GM19463 (cell line): ENCODE measurements around the gene FAAP100.

ENCODE experiments used
- ATAC-seq: cut with Tn5 transposase; IDR thresholded peaks from one replicate; pipeline ENCODE4 v1.9.1; 2021; ENCODE audit warnings: mild to moderate bottlenecking, moderate library complexity; ENCODE audit not compliant: unreplicated experiment

The FAAP100 gene

DNA sequence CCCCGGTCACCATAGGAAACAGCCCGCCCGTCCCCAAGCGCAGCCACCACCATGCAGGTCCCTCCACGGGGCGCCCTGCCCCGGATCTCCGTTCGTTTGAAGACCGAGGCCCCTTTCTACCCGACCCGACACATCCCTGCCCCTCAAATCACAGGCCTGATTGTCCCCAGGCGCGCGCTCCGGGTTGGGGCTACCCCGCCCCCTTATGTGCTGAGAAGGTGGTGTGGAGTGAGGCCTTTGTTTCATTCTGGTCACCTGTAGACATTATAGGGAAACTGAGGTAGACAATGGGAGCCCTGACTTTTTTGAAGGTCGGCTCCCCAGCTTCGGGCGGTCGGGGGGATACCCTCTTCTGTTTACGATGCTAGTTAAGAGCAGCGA, 38.8 kb downstream of the FAAP100 start:
- no peak for ATAC-seq

DNA sequence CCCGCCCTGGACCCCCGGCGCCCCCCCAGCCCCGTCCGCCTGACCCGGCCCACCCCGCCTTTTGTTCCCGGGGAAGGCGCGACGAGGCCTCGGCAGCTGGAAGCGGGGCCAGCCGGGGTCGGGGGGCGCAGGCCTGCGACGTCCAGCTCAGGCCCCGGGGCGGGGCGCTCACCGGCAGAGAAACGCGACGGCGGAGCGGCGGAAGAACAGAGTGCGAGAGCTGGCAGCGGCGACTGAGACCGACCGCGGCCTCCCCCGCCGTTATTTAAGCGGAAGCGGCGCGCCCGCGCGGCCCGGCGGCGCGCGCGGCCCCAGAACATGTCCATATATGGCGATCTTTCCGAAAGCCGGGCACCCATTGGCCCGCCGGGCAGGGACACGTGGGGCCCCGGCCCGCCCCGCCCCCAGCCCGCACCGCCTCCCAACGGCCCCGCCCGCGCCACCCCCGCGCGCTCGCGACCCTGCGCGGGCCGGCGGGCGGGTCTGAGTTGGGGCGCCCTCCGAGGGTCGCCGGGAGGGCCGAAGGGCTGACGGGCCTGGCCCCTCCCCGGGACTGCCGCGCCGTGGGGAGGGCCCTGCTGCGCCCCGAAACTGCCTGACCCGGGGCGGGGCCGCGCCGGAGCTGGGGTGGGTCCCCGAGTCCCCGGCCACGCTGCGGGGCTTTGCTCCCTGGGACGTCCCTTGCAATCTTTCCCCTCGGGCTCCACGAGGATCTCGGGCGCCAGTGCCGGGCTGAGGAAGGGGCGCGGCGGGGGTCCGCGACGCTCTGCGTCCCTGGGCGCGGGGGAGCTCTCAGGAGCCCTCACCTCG, 39.4 kb downstream of the FAAP100 start, which contains the start of gene ACTG1:
TSS of gene ACTG1 (minus strand) at position 238 of the 810 bp plus-strand sequence. CDS start 445 bp downstream, outside the sequence.
- peak; percentile 36 for ATAC-seq

DNA sequence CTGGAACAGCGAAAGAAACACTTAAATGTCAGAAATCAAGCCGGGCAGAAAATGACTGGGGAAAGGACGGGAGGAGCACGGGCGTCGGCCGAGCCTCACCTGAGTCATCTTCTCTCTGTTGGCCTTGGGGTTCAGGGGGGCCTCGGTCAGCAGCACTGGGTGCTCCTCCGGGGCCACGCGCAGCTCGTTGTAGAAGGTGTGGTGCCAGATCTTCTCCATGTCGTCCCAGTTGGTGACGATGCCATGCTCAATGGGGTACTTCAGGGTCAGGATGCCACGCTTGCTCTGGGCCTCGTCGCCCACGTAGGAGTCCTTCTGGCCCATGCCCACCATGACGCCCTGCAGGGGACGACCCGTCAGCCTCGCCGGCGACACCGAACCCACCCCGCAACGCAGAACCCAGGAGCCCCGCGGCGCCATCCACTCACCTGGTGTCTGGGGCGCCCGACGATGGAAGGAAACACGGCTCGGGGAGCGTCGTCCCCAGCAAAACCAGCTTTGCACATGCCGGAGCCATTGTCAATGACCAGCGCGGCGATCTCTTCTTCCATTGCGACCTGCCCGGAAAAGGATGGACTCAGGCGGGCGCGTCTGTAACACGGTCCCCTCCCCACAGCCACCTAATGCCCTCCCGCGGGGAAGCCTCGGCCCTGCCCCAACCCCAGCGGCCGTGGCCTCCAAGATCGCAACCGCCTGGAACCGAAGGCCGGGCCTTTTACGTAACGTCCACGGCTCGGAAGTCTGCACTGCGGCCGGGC, 40.2 kb downstream of the FAAP100 start:
- no peak for ATAC-seq

DNA sequence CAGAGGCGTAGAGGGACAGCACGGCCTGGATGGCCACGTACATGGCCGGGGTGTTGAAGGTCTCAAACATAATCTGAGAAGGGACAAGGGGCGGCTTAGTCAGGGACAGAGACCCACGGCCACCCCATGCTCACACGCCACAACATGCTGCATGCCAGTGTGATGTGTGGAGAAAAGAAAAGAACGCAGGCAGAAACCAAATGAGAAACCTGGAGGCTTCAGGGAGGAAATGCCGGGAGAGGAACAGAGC, 40.7 kb downstream of the FAAP100 start:
- ATAC-seq: no peak

DNA sequence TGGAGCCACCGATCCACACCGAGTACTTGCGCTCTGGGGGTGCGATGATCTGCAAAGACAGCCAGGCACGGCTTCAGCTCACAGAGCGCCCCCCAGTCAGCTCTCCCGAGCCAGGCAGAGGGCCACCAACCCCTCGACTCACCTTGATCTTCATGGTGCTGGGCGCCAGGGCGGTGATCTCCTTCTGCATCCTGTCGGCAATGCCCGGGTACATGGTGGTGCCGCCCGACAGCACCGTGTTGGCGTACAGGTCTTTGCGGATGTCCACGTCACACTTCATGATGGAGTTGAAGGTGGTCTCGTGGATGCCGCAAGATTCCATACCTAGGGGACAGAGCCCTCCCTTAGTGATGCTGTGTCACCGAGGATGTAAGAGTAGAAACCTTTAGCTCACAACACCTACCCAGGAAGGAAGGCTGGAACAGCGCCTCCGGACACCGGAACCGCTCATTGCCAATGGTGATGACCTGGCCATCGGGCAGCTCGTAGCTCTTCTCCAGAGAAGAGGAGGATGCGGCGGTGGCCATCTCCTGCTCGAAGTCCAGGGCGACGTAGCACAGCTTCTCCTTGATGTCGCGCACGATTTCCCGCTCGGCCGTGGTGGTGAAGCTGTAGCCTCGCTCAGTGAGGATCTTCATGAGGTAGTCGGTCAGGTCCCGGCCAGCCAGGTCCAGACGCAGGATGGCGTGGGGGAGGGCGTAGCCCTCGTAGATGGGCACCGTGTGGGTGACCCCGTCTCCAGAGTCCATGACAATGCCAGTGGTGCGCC, 41.2 kb downstream of the FAAP100 start:
- ATAC-seq: no peak

DNA sequence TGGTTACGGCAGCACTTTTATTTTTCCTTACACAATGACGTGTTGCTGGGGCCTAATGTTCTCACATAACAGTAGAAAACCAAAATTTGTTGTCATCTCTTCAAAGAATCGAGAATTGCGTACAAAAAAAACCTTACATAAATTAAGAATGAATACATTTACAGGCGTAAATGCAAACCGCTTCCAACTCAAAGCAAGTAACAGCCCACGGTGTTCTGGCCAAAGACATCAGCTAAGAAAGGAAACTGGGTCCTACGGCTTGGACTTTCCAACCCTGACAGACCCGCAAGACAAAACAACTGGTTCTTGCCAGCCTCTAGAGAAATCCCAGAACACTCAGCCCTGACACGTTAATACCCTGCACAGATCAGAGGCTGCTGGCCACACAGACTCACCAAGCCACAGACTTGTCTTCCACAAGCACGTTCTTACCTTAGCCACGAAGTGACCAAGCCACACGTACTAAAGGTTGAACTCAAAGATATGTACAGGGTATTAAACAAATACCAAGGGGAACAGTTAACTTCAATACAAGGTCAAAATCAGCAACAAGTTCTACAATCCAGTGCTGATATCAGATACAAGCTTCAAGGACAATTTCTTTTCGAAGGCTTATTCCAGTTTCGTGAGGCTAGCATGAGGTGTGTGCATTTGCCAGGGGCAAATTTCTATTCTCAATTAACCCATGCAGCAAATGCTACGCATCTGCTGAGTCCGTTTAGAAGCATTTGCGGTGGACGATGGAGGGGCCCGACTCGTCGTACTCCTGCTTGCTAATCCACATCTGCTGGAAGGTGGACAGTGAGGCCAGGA, 42.0 kb downstream of the FAAP100 start:
- ATAC-seq: no peak

DNA sequence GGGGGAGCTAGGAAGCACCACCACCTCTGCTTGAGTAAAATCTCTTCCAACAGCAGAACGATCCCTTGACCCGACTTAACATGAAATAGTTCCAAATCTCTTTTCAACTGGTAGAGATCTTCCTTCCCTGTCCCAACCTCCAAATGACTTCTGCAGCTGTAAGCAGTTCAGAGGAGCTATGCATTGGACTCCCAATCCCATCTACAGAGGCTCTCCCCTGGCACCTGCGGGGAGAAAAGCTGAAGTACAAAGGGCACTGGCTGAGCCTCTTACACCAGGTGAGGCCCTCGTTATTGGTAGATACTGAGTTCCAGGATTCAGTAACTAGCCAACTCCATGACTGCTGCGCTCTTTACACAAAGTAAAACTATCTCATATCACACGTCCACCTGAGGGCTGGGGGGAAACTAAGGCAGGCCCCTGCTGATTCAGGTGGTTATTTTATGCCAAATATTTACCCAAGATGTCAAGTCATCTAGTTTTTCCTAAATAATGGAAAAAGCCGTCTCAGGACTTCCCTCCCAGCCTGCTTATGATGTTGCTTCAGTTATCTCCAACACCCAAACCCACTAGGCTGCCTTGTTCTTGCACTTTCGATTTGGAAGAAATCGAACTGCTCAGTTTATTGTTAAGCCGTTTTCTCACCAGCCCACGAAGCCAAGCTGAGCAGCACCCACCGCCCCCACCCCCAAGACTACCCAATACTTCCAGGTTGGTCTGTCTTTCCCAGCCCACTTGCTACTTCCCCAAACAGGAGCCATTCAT, 42.8 kb downstream of the FAAP100 start:
- no peak for ATAC-seq

DNA sequence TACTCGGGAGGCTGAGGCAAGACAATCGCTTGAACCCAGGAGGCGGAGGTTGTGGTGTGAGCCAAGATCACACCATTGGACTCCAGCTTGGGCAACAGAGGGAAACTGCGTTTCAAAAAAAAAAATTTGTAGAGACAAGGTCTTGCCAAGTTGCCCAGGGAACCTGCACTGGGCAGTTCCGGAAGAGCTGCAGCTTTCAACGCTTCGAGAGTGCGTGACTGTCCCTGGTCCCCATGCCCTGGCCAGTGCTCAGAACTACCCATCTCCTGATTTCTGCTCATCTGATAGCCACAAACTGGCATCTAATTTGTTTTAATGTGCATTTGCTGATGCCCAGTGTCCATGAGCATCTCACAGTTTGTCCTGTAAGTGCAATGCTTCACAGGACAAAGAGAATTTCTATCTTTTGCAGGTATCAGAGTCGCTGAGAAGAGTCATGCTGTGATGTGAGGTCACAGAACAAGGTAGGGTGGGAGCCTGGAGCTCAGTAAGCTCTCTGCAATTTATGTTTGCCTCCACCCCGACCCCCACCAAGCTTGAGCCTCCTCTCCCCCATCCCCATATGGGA, 43.4 kb downstream of the FAAP100 start:
- no peak for ATAC-seq

DNA sequence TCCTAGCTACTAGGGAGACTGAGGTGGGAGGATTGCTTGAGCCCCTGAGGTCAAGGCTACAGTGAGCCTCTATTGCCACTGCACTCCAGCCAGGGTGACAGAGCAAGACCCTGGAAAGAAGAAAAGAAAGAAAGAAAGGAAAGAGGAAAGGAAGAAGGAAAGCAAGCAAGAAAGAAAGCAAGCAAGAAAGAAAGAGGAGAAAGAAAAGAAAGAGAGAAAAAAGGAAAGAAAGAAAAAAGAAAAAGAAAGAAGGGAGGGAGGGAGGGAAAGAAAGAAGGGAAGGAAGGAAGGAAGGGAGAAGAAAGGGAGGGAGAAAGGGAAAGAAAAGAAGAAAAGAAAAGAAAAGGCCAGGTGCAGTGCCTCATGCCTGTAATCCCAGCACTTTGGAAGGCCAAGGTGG, 48.5 kb downstream of the FAAP100 start:
- ATAC-seq: no peak

DNA sequence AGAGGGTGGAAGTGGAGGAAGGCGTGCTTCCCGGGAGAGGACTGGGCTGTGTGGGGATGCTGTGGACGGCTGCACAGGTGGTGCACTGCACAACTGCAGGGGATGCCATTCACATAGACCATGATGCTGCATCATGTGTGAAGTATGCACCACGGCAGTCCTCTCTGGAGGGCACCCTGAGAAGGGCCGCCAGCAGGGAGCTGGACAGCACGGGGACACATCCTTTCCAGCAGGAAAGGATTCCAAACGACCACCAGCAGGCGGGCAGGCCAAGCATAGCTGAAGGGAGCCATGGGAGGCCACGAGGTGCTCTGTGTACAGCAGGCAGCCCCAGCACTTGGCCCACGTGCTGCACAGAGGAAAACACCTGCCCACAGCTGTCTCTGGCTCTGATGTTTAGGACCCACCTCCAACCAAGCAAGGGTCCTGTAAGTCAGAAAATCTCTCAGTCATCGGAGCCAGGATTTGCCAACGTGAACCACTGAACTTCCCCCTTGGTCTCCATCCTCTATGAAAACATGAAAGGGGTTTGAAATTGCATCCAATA, 49.6 kb downstream of the FAAP100 start:
- ATAC-seq: no peak

DNA sequence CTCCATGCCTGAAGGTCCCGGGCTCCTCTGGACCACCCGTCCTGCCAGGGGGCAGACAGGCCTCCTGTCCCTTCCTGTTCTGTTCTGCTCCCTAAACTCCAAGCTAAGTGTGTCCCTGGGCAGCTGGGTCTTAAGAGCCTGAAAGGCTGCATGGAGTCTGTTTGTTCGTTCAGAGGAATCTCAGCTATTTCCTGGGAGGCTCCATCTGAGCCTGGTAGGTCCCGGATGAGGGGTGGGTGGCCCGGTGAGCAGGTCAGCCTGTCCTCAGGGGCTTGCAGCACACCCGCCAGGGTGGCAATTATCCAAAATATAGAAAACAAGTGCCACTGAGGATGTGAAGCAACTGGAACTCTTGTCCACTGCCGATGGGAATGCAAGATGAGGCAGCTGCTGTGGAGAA, 52.1 kb downstream of the FAAP100 start:
- no peak for ATAC-seq

DNA sequence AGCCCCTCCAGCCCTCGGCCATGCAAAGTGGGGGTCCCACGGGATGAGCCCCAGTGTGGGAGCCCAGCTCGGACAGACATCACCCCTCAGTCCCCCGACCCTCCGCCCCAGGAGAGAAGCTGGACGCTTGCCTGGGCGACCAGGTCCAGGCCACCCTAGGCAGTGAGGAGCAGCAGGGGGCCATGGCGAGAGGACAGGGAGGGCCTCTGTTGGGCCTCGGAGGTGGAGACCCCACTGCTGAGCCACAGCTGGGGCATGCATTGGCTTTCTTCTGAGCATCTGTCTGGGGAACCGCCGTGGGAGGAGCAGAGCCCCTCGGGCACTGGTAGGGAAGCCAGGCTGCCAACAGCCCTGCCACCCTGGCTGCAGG, 52.6 kb downstream of the FAAP100 start:
- ATAC-seq: no peak

DNA sequence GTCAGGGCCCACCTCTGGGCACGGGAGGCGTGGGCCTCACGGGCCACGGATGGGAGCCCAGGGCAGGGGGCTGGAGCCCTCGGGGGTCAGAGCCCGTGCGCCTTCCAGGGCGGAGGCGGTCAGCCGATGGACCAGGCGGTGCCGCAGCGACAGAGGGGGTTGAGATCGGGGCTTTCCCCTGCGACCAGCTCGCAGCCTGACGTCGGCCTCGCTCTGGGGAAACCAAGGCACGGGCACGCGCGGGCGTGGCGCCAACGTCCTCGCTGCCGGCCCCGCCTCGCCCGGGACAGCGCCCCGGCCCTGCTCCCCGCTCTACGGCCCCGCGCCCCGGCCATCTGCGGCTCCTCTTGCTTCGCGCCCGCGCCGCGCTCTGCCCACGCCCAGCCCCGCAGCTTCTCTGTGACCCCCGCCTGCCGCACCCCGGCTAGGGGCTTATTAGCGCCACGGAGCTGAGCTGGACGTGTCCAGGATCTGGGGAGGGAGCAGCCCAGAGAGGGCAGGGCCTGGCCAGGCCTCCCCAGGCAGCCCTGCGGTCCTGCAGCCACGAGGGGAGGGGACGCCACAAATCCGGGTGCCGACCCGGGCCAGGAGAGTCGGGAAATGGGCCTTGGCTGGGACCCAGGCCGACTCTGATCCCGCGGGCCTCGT, 53.1 kb downstream of the FAAP100 start:
- ATAC-seq: no peak

DNA sequence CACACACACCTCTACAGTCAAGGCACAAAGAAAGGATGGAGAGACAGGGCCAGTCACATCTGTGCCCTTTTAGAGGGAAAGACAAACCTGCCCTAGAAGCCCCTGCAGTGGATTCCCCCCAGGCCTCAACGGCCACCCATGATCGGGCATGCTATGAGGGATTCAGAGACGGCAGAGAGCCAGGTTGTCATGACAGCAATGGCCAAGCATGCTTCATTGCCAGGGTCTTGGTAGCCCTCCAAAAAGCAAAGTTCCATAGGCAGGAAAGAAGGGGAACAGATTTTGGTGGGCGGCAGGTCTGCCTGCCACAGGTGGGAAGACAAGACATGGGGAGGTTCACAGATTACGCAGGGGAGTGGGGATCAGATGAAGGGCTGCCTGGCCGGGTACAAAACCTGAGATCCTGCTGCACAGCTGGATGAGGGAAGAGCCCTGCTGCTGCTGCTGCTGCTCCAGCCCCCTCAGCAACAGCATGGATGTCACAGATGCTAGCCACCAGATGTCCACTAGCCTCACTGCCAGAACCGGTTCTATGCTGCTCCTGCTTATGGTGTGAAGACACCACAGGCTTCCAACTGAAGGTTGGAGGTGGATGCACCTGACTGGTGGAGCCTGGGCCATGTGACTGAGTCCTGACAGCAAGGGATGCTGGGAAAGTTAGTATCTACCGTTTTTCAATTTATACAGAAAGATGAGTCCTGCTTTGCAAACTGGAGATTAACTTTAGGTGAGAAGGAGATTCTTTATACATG, 57.4 kb downstream of the FAAP100 start:
- no peak for ATAC-seq

DNA sequence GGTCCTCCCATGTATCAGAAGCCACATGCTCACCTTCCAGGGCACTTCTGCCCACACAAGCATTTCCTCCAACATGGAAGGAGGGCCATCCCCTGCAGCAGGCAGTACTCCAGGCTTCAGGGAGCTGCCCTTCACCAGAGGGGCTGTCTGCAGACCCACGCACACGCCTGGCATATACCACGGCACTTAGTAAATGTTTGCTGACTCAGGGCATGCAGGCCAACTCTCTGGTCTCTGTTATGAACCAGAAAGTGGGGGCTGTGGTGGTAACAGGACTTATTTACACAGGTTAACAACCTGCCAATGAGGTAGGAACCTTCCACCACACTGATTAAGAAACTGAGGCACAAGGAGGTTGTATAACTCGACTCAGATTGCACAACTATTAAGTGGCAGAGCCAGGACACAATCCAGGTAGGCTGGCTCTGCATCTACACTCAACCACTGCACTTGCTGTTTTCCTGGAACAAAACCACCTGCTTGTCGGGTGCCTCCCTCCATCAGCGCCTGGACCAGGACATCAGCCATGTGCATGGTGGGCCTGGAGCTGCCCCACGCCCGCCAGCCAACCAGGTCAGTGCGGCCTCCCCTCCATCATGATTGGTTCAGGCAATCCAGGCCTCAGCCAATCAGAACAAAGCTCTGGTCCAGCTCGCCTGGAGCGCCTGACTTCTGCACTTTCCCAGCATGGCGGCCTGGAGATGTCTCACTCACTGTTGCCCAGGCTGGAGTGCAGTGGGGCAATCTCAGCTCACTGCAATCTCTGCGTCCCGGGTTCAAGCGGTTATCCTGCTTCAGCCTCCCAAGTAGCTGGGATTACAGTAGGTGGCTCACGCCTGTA, 58.7 kb downstream of the FAAP100 start:
- no peak for ATAC-seq

DNA sequence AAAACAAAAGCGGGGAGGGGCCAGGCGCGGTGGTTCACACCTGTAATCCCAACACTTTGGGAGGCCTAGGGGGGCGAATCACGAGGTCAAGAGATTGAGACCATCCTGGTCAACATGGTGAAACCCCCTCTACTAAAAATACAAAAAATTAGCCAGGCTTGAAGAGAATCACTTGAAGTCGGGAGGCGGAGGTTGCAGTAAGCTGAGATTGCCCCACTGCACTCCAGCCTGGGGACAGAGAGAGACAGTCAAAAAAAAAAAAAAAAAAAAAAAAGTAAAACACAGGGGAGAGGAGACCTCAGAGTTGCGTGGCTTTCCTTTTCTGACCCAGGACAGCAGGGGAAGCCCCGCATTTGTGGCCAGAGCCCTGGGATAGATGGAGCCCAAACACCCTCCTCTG, 59.4 kb downstream of the FAAP100 start:
- no peak for ATAC-seq

DNA sequence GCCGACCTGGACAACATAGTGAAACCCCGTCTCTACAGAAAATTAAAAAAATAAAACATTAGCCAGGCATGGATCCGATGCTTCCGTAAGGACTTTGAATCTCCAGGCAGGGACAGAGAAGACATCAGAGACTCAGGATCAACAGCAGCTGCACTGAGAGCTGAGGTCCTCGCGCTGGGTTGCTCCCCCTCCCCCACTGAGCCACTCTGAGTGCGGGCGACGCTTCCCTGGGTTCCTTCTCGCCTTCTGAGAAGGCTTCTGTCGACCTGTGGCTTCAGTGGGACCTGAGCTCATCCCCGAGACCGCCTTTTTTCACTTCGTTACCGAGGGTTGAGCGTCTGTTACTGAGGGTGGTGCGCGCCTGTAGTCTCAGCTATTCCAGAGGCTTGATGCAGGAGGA, 60.0 kb downstream of the FAAP100 start:
- ATAC-seq: no peak

DNA sequence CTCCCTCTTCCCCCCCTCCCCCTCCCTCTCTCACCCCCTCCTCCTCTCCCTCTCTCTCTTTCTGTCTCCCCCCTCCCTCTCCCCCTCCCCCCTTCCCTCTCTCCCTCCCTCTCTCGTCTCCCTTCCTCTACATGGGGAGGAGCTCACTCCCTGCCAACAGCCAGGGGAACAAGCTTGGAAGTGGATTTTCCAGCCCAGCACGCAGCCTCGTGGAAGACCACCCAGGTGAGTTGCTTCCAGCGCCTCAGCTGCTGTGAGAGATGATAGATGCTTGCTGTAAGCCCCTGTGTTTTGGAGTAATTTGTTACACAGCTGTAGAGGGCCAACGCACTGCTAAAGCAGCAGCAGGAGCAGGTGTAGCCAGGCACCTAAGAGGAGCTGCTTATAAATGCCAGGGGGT, 60.4 kb downstream of the FAAP100 start:
- no peak for ATAC-seq
